GM19238 (cell line): ENCODE measurements around the gene BMP2K.

ENCODE experiments used
- DNase-seq: peaks from one replicate; pipeline ENCODE4 v3.0.0; 2011; ENCODE audit warnings: low spot score; ENCODE audit not compliant: insufficient read length

Gene BMP2K

GRCh38 chr4:78763763-78764387 is 12.3 kb upstream of the BMP2K start:
- no peak for DNase-seq

DNA sequence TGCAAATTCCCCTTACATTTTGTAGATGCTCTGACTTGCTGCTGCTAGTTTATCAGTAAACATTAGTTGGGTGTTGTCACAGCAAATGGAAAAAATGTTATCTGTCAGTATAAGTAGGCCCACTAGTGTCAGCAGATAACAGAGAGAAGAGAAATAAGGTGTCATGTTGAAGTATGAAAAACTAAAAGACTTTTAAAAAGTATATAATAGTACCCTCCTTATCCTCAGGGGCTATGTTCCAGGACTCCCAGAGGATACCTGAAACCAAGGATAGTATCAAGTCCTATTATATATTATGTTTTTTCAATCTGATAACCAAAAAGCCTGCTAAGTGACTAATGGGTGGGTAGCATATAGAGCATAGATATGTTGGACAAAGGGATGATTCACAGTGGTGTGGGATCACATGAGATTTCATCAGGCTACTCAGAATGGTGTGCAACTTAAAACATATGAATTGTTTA is 11.6 kb upstream of the BMP2K start:
- DNase-seq = no peak

GRCh38 chr4:78765432-78766006 is 10.6 kb upstream of the BMP2K start:
- DNase-seq = no peak

DNA sequence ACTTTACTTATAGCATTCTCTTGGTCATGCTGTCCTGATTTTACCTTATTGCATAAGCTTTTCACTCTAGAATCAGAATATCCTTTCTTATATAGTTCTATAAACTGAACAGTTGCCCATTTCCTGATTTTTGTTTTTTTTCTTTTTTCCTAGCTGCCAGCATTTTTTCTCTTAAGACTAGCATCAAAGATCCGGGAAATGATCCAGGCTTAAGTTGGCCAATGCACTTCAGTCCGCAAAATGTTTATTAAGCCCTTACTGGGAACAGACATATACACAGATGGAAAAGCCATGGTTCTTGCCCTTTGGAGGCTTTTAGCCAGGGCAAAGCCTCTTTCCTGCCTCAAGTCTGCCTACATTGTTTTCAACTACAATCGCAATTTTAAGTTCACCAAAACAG is 10.1 kb upstream of the BMP2K start:
- DNase-seq = no peak

DNA sequence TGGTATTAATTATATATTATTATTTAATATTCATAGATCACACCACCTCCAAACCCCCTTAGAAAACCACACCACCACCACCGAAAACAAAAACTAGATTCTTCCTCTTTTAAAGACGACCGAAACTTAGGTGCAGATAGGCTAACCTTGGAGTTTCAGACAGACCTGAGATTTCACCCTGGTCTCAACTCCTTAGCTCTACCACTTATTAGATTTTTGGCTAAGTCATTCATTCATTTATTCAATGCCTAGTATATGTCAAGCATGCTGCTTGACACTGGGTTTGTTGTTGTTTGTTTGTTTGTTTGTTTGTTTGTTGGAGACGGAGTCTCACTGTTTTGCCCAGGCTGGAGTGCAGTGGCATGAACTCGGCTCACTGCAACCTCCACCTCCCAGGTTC is 9.5 kb upstream of the BMP2K start:
- no peak for DNase-seq

DNA sequence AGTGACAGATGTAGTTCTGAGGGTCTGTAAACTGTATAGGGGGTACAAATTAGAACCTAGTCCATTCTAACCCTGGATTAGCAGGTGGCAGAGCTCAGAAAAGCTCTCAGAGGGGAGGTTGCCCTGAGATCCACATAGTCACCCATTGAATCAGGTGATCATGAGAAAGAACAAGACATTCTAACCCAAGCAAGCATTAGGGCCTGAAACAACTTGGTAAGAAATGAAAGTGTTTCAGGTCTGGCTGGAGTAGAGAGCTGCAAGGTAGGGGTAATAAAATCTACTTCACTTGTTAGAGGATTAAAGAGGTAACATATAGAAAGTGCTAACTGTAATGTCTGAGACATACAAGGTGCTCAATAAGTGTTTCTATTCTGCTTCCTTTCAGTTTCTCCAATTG is 8.8 kb upstream of the BMP2K start:
- no peak for DNase-seq

DNA sequence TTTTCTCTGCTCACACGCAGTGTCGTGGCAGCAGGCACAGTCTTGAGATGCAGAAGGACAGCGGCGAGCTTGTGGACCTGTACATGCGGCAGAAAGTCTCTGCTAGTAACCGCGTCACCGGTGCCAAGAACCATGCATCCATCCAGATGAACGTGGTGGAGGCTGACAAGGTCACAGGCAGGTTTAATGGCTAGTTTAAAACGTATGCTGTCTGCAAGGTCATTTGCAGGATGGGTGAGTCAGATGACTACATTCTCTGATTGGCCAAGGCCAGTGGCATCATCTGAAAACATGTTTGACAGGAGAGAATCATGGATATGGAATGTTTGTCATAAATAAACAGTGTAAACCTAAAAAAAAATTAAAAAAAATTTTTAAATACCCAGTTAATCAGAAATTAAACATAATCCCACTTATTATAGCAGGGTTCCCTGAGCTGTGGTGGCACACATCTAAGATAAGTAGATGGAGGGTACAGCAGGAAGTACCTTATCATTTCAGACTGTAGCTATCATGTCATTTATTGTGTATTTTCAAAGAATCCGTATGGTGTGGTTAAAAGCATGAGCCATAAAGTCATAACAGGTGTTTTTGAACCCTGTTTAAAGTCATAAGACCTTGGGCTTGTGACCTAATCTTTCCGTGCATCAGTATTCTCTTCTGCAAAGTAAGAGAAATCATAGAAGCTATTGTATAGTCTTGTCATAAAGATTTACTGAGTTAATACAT is 7.5 kb upstream of the BMP2K start:
- DNase-seq = no peak

DNA sequence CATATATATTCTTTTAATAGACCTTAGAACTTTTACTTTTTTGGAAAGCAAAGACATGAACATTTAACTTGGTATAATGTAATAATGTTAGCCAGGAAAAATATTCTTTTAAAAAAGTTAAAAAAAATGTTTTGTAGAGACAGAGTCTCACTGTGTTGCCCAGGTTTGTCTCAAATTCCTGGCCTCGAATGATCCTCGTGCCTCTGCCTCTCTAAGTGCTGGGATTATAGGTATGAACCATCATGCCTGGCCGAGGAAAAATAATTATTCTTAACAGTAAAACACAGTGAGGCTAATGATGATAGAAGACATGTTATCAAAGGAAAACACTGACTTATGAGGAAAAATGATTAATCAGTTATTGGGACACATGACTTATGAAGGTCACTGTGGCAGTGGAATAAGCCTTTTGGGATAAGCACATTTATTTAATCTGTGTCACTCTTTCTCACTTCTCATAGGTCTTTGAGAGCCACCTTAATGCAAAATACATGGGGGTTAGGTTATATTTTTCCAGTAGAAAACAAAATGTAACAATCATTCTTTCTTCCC is 6.0 kb upstream of the BMP2K start:
- DNase-seq = no peak

- DNase-seq = no peak
These were observed 3.5 kb upstream of the BMP2K start for GRCh38 chr4:78772526-78773091.

DNA sequence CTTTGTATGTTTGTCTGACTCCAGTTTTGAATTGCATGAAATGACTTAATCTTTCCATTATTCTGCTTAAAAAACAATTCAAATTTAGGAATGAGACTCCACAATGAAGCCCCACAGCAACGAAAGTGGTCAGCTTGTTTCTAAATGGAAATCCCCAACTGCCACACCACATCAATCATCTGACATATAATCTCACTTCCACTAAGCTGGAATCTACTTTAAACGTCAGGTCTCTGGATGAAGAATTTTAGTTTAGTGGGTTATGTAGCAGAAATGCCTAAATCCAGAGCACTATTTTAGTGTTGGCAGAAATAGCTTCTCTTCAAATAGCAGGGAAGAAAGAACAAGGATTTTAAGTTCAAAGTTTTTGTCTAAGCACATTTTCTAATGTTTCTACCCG is 1.7 kb upstream of the BMP2K start:
- no peak for DNase-seq

DNA sequence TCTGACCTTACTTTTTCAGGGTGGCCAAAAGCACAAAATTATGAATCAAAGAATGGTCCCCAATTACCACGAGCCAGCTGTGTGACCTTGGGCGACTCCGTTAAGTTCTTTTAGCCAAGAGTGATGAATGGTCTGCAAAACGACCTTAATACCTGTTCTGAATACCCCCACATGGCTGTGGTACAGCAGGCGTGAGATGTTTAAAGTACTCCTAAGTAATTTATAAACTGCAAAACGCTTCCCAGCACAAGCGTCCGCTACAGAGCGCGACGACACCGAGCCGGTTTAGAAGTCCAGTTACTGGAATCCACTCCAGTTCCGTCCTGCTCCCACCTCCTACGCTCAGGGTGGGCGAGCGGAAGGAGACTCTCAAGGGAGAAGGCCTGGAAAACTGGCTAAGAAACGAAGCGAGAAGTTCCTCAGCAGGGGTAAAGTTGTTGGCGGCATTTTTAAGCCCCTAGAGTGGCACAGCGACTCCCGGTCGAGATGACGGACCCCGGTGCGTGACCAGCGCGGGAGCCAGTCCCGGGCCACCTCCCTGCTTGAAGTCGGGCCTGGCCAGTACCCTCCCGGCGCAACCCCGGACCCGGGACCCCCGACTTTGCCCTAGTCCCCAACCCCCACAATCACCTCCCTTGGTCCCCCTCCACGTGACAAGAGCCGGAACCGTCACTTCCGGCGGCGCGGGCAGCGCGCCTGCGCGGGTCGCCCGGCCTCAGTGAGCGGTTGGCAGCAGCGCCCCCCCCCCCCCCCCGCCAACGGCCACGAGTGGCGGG is 659 bp upstream of the BMP2K start:
- peak; percentile 76 for DNase-seq

- peak; percentile 35 for DNase-seq
These were observed 802 bp downstream of the BMP2K start for GRCh38 chr4:78776729-78777575.

GRCh38 chr4:78777576-78777940 is 1.4 kb downstream of the BMP2K start:
- no peak for DNase-seq

DNA sequence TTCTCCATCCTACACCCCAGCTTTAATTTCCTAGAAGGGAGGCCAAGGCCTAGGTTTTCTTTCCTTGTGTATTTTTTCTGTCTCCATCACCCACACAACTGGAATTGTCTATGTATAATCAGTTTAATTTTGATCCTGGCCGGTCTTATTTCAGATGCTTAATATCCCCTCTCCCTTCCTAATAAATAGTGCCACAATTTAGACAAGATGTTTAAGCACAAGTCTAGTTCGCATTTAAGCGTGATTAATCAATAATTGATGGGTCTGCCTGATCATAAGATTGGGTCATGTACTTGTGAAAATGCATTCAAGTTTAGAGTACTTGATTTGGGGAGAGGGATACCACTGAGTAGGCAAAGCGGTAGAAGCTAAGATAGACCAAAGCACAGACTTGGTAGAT is 2.4 kb downstream of the BMP2K start:
- no peak for DNase-seq

GRCh38 chr4:78779280-78779679 is 3.1 kb downstream of the BMP2K start:
- no peak for DNase-seq

DNA sequence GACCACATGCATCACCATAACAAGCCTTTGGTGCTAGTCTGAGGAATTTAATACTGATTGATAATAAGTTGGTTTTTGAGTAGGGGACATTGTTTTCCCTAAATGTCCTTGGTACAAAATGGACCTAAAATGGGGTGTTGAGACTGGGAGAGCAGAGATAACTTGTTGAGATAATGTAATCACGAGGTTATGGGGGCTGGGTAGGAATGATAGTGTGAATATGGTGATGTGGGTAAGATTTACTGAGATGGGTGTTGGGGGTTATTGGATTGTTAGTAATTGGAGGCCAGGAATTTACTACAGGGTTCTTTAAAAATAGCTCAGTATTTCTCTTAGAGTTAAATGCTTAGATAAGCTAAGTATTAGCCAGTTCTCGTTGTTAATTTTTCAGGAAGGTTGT is 3.9 kb downstream of the BMP2K start:
- no peak for DNase-seq

GRCh38 chr4:78781139-78781538 is 5.0 kb downstream of the BMP2K start:
- DNase-seq = no peak

- DNase-seq = no peak
These were observed 5.8 kb downstream of the BMP2K start for GRCh38 chr4:78781924-78782323.

- DNase-seq = no peak
These were observed 8.2 kb downstream of the BMP2K start for GRCh38 chr4:78784236-78784865.

- no peak for DNase-seq
These were observed 11.3 kb downstream of the BMP2K start for GRCh38 chr4:78787392-78788006.
